Coronary artery (tissue), 2 donors: ENCODE data around the gene PPP6R1.
A peak's percentile ranks its signal among the peaks of the same experiment; 100 is the strongest.
"Not testable (repeated sequence)": the region's sequence is repeated elsewhere in the genome, so short reads cannot be mapped to it uniquely, and the experiment has no call there.

Experiments
- DNase-seq: peaks from one replicate; pipeline ENCODE4 v3.0.0-alpha.2; 2017; ENCODE audit warnings: low spot score
- H3K27ac ChIP-seq, 2 donors: fragments of 200-600 bp; sonication (generic); one replicate each; pipeline ENCODE4 v1.5.1; 2016 to 2019
- H3K4me3 ChIP-seq: fragments of 200-600 bp; sonication (generic); 2 replicates; pipeline ENCODE4 v1.5.1; 2016; ENCODE audit warnings: mild to moderate bottlenecking, moderate library complexity
- CTCF ChIP-seq: fragments of 200-600 bp; sonication (generic); IDR thresholded peaks from one replicate; pipeline ENCODE4 v1.5.1; 2019; ENCODE audit warnings: antibody characterized with exemption

The PPP6R1 gene

GRCh38 chr19:55206664-55207500 is 51.9 kb downstream of the PPP6R1 start:
- Histone ChIP-seq H3K27ac (no peak overlapping the region), H3K4me3 (peak overlapping the region; percentile 53)
- no peak for DNase-seq
- TF ChIP-seq CTCF: no peak

GRCh38 chr19:55202199-55202598 is 56.6 kb downstream of the PPP6R1 start:
- not testable (repeated sequence) for H3K4me3 ChIP-seq, DNase-seq, H3K27ac ChIP-seq

GRCh38 chr19:55199620-55200204 is 59.1 kb downstream of the PPP6R1 start:
- no peak for DNase-seq
- H3K27ac ChIP-seq: no peak overlapping the region
- no peak for TF ChIP-seq CTCF
- H3K4me3 ChIP-seq: no peak overlapping the region

- no peak for TF ChIP-seq CTCF
- no peak for DNase-seq
- Histone ChIP-seq H3K4me3 (no peak overlapping the region), H3K27ac (no peak overlapping the region)
These were observed 60.2 kb downstream of the PPP6R1 start for GRCh38 chr19:55198651-55199050.

GRCh38 chr19:55197528-55197927 is 61.3 kb downstream of the PPP6R1 start:
- no peak for TF ChIP-seq CTCF
- DNase-seq: no peak
- Histone ChIP-seq H3K27ac (no peak overlapping the region), H3K4me3 (no peak overlapping the region)

- DNase-seq: no peak
- Histone ChIP-seq H3K27ac (no peak overlapping the region), H3K4me3 (no peak overlapping the region)
- TF ChIP-seq CTCF: no peak
These were observed 62.0 kb downstream of the PPP6R1 start for GRCh38 chr19:55196803-55197202.

- H3K4me3 ChIP-seq: no peak overlapping the region
- no peak for DNase-seq
- H3K27ac ChIP-seq: no peak overlapping the region
- TF ChIP-seq CTCF: no peak
These were observed 65.3 kb downstream of the PPP6R1 start for GRCh38 chr19:55193481-55193880.
